ENCODE results near the gene ST8SIA2. TPM values are rescaled to one million over a fixed set of nuclear protein-coding genes. Genes with fewer than 3 reads are reported as not detected.

Gene ST8SIA2
- polyA plus RNA-seq, 4 donors = 4.1 to 6.7 (median 5.2) TPM

- DNase-seq (ENCODE audit: low read depth in 4 of 4, low spot score in 2 of 4) = no peak
Observed at GRCh38 chr15:92430069-92430440, 36.4 kb downstream of the ST8SIA2 start.

GRCh38 chr15:92435145-92435544, 41.5 kb downstream of the ST8SIA2 start:
- no peak for DNase-seq (ENCODE audit: low read depth in 4 of 4, low spot score in 2 of 4)

- no peak for DNase-seq (ENCODE audit: low read depth in 4 of 4, low spot score in 2 of 4)
Observed at GRCh38 chr15:92438471-92438870, 44.8 kb downstream of the ST8SIA2 start.

GRCh38 chr15:92443381-92443780, 49.7 kb downstream of the ST8SIA2 start:
- DNase-seq (ENCODE audit: low read depth in 4 of 4, low spot score in 2 of 4) = no peak

GRCh38 chr15:92444631-92445030, 51.0 kb downstream of the ST8SIA2 start:
- no peak for DNase-seq (ENCODE audit: low read depth in 4 of 4, low spot score in 2 of 4)

- no peak for DNase-seq (ENCODE audit: low read depth in 4 of 4, low spot score in 2 of 4)
Observed at GRCh38 chr15:92448370-92448769, 54.7 kb downstream of the ST8SIA2 start.

GRCh38 chr15:92449476-92449875, 55.8 kb downstream of the ST8SIA2 start:
- DNase-seq (ENCODE audit: low read depth in 4 of 4, low spot score in 2 of 4) = no peak

GRCh38 chr15:92451225-92451825, 57.6 kb downstream of the ST8SIA2 start:
- no peak for DNase-seq (ENCODE audit: low read depth in 4 of 4, low spot score in 2 of 4)

GRCh38 chr15:92452143-92452542, 58.5 kb downstream of the ST8SIA2 start:
- DNase-seq (ENCODE audit: low read depth in 4 of 4, low spot score in 2 of 4) = no peak

GRCh38 chr15:92453607-92454006, 59.9 kb downstream of the ST8SIA2 start:
- no peak for DNase-seq (ENCODE audit: low read depth in 4 of 4, low spot score in 2 of 4)

- DNase-seq (ENCODE audit: low read depth in 4 of 4, low spot score in 2 of 4) = no peak
Observed at GRCh38 chr15:92454555-92455105, 60.9 kb downstream of the ST8SIA2 start.

GRCh38 chr15:92455271-92455670, 61.6 kb downstream of the ST8SIA2 start:
- no peak for DNase-seq (ENCODE audit: low read depth in 4 of 4, low spot score in 2 of 4)

- no peak for DNase-seq (ENCODE audit: low read depth in 4 of 4, low spot score in 2 of 4)
Observed at GRCh38 chr15:92457471-92458041, 63.9 kb downstream of the ST8SIA2 start.

GRCh38 chr15:92460023-92460422, 66.3 kb downstream of the ST8SIA2 start:
- no peak for DNase-seq (ENCODE audit: low read depth in 4 of 4, low spot score in 2 of 4)

- no peak for DNase-seq (ENCODE audit: low read depth in 4 of 4, low spot score in 2 of 4)
Observed at GRCh38 chr15:92462424-92463125, 68.9 kb downstream of the ST8SIA2 start.

GRCh38 chr15:92463352-92463751, 69.7 kb downstream of the ST8SIA2 start:
- DNase-seq (ENCODE audit: low read depth in 4 of 4, low spot score in 2 of 4) = no peak

- DNase-seq (ENCODE audit: low read depth in 4 of 4, low spot score in 2 of 4) = no peak
Observed at GRCh38 chr15:92463826-92464225, 70.1 kb downstream of the ST8SIA2 start.

GRCh38 chr15:92466834-92467233, 73.2 kb downstream of the ST8SIA2 start:
- DNase-seq (ENCODE audit: low read depth in 4 of 4, low spot score in 2 of 4) = no peak

- no peak for DNase-seq (ENCODE audit: low read depth in 4 of 4, low spot score in 2 of 4)
Observed at GRCh38 chr15:92467245-92467644, 73.6 kb downstream of the ST8SIA2 start.

- DNase-seq (ENCODE audit: low read depth in 4 of 4, low spot score in 2 of 4) = no peak
Observed at GRCh38 chr15:92468991-92469390, 75.3 kb downstream of the ST8SIA2 start.

- no peak for DNase-seq (ENCODE audit: low read depth in 4 of 4, low spot score in 2 of 4)
Observed at GRCh38 chr15:92471288-92471687, 77.6 kb downstream of the ST8SIA2 start.

GRCh38 chr15:92473756-92474155, 80.1 kb downstream of the ST8SIA2 start:
- DNase-seq (ENCODE audit: low read depth in 4 of 4, low spot score in 2 of 4) = no peak

All from left renal cortex interstitium (tissue), 4 donors.